Measurements from ENCODE around the gene PRKCH.

The PRKCH gene

GRCh38 chr14:61542848-61543790, 221.7 kb downstream of the PRKCH start:
- H3K4me1 Mint-ChIP-seq = peaks cover 56% of the 10 kb centered on the region
- H3K27me3 Mint-ChIP-seq = no peaks in the 10 kb centered on the region
- DNase-seq = no peak
- no peak overlapping the region for H3K4me3 Mint-ChIP-seq
- no peaks in the 10 kb centered on the region for H3K9me3 Mint-ChIP-seq
- no peak for ATAC-seq
- peak overlapping the region in 1 of 2 donors; percentile 36 for H3K27ac Mint-ChIP-seq

GRCh38 chr14:61543946-61544345, 222.6 kb downstream of the PRKCH start:
- Mint-ChIP-seq H3K27ac (no peak overlapping the region), H3K4me3 (no peak overlapping the region), H3K4me1 (peaks cover 48% of the 10 kb centered on the region), H3K9me3 (no peaks in the 10 kb centered on the region), H3K27me3 (no peaks in the 10 kb centered on the region)
- no peak for ATAC-seq
- no peak for DNase-seq

GRCh38 chr14:61544448-61545330, 223.3 kb downstream of the PRKCH start:
- ATAC-seq = no peak
- Mint-ChIP-seq H3K4me1 (peaks cover 41% of the 10 kb centered on the region), H3K27ac (peak overlapping the region in 1 of 2 donors; percentile 8), H3K27me3 (no peaks in the 10 kb centered on the region), H3K9me3 (no peaks in the 10 kb centered on the region), H3K4me3 (no peak overlapping the region)
- no peak for DNase-seq

DNA sequence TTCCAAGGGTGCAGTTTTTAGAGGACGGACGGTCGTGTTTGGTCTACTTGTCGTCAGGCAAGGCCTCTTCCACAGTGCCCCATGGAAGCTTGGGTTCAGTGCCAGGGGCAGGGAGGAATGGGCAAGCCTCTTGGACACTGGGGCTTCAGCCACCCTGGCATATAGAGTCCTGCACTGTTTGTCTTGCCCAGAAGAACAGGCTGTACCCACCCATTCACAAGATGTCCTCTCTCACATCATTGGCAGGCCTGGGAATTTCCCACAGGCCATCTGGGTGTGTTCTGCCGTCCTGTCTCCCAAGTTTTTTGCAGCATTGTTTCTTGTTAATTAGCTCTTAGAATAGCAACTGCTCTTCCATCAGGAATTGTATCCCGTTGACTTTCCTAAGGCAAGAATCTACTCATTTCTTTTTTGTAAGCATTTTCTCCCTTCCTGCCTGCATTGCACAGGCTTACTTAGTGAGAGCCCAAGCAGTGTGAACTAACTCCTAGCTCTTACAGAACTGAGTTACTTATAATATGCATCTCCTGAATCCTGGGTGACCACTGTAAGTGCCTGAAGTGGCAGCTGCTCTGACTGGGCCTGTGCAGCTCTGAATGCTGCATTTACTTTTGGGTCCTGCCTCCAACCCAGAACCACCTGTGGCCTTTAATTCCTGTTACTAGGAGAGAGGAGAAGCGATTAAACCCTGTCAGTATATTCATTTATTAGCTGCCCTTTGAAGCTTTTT, 224.5 kb downstream of the PRKCH start:
- H3K27me3 Mint-ChIP-seq = no peaks in the 10 kb centered on the region
- no peaks in the 10 kb centered on the region for H3K9me3 Mint-ChIP-seq
- no peak overlapping the region for H3K4me3 Mint-ChIP-seq
- peaks cover 43% of the 10 kb centered on the region for H3K4me1 Mint-ChIP-seq
- H3K27ac Mint-ChIP-seq = peak overlapping the region; percentile 39 to 63
- ATAC-seq (no peak), DNase-seq (no peak)

DNA sequence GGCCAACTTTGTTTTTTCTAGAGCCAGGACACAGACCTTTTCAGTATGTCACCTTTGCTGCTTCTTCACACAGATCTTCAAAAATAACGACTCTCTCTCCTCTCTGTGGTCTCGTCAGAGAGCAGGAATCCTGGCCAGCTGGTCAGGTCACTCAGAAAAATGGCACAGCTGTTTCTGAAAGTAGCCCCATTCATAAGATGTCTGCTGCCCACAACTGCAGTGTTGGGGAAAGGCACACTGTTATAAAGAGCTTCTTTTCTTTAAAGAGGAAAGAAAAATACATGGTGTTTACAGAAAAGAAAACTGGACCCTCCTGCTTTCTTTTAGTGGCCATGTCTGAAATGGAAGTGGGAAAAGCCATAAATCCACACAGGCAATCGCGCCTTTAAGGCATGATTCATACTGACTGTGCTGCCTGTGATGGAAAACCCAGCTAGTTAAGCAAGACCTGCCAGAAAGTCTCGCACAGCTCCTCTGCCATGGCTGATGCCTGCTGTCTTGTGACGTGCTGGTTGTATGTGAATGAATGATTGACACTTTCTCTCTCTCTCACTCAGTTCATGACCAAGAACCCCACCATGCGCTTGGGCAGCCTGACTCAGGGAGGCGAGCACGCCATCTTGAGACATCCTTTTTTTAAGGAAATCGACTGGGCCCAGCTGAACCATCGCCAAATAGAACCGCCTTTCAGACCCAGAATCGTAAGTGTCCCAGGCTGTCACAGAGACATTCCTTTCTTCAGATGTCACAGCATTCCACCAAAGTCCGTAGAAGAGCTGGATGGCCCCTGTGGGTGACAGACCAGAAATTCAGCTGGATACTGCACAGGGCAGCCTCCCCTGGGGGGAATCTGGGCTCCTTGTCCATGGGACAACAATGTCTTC, 226.0 kb downstream of the PRKCH start:
- Mint-ChIP-seq H3K27ac (peak overlapping the region; percentile 15 to 39), H3K4me1 (peaks cover 54% of the 10 kb centered on the region), H3K4me3 (no peak overlapping the region), H3K27me3 (no peaks in the 10 kb centered on the region), H3K9me3 (no peaks in the 10 kb centered on the region)
- DNase-seq (no peak), ATAC-seq (no peak)

DNA sequence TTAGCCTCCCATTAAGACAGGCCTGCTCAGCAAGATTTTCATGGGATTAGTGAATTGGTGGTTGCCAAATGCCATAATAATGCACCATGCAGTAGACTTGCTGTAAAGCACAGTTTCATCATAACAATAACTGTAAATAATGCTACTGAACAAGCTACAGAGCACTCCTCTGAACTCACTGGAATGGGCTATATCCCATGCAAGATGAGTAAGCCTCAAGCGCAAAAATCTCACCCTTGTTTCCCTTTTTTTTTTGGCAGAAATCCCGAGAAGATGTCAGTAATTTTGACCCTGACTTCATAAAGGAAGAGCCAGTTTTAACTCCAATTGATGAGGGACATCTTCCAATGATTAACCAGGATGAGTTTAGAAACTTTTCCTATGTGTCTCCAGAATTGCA, 228.0 kb downstream of the PRKCH start:
- ATAC-seq (no peak), DNase-seq (no peak)
- no peaks in the 10 kb centered on the region for H3K9me3 Mint-ChIP-seq
- H3K27me3 Mint-ChIP-seq = no peaks in the 10 kb centered on the region
- no peak overlapping the region for H3K4me3 Mint-ChIP-seq
- H3K4me1 Mint-ChIP-seq = peaks cover 73% of the 10 kb centered on the region
- peak overlapping the region in 1 of 2 donors; percentile 64 for H3K27ac Mint-ChIP-seq

DNA sequence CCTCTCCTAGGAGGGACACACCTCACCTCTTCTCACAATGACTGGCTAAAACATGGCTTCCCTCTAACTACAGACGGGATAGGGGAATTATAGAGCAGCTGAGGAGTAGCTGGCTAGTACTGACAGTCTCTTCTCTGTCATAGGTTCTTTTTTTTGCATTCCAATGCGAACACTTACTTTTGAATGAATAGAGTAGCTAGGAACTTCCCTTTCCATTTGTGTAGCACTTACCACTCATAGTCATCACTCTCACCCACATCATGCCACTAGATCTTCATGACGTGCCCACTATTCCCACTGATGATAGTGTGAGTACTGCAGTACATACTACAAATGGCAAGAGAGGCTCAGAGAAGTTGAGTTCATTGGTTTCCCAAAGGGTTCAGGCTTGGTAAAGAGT, 230.0 kb downstream of the PRKCH start:
- peaks cover 69% of the 10 kb centered on the region for H3K4me1 Mint-ChIP-seq
- H3K4me3 Mint-ChIP-seq = peak overlapping the region in 1 of 2 donors; percentile 9
- H3K27ac Mint-ChIP-seq = peak overlapping the region; percentile 82 to 97
- peak; percentile 45 for ATAC-seq
- H3K9me3 Mint-ChIP-seq = no peaks in the 10 kb centered on the region
- no peak for DNase-seq
- no peaks in the 10 kb centered on the region for H3K27me3 Mint-ChIP-seq

- no peak for ATAC-seq
- H3K27ac Mint-ChIP-seq = peak overlapping the region; percentile 97 to 99
- DNase-seq = no peak
- peaks cover 0 to under 1% of the 10 kb centered on the region in 2 donors for H3K9me3 Mint-ChIP-seq
- H3K4me1 Mint-ChIP-seq = peaks cover 75% of the 10 kb centered on the region
- H3K27me3 Mint-ChIP-seq = no peaks in the 10 kb centered on the region
- peak overlapping the region; percentile 65 to 73 for H3K4me3 Mint-ChIP-seq
Observed at GRCh38 chr14:61552241-61552640, 230.9 kb downstream of the PRKCH start.

DNA sequence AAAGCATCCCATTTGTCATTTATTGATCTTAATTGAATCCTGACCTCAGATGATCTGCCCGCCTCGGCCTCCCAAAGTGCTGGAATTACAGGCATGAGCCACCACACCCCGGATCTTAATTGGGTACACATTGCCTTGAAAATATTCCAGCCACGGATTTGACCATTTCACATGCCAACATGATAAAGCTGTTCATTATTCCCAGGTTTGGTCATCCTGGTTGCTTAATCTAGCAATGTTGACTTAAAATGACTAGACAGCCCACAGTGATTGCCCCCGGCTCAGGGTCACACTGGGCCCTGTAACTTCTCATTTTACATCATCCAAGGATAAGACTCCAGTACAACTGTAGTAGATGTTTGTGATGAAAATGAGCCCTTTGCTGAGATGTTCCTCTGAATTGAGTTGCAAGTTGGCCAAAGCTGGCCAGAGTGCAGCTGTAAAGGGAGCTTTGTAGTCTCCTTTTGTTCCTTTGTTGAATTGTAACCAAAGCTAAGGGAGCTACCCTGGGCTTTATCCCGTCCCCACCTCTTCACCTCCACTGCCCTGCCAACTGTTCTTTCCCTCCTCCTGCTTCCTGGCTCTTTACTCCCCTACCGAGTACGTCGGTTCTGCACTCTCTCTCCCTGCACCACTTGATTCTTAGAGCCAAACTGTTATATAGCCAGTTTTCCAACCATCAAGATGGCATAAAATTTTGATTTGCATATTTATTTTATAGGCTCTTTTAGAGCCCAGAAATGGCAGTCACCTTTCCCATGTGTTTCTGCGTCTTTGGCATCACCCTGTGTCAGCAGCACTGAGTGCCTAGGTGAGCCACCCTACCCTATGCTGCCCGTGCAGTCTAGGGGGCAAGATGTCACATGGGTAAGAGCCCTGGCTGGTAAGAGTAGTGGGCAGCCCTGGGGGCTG, 232.6 kb downstream of the PRKCH start:
- Mint-ChIP-seq H3K4me3 (peak overlapping the region; percentile 65 to 73), H3K9me3 (peaks cover 0 to 8% of the 10 kb centered on the region in 2 donors), H3K27ac (peak overlapping the region; percentile 97 to 99), H3K4me1 (peaks cover 84% of the 10 kb centered on the region), H3K27me3 (no peaks in the 10 kb centered on the region)
- DNase-seq (no peak), ATAC-seq (no peak)

GRCh38 chr14:61555056-61555838, 233.9 kb downstream of the PRKCH start:
- H3K27ac Mint-ChIP-seq = peak overlapping the region; percentile 37 to 90
- no peak for ATAC-seq

DNA sequence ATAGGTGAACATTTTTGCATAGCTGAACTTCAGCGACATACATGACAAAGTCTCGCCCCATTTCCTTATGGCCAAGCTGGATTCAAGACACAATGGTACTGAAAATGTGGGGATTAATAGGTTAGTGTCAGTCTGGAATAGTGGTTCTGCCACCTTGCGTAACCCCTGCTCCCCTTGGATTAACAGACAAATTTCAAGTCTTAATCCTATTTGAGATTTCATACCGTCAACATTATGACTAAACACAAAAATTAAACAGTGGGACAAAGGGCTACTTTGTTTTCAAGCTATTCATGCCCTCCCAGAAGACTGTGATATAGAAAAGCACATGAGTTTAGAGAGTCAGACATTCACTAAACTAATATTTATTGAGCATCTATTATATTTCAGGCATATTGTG, 235.1 kb downstream of the PRKCH start:
- ATAC-seq (no peak), DNase-seq (no peak)
- no peaks in the 10 kb centered on the region for H3K27me3 Mint-ChIP-seq
- no peak overlapping the region for H3K27ac Mint-ChIP-seq
- peaks cover 76% of the 10 kb centered on the region for H3K4me1 Mint-ChIP-seq
- H3K9me3 Mint-ChIP-seq = peaks cover 0 to 8% of the 10 kb centered on the region in 2 donors
- no peak overlapping the region for H3K4me3 Mint-ChIP-seq

More at GRCh38 chr14:61555056-61555838, 233.9 kb downstream of the PRKCH start:
- no peaks in the 10 kb centered on the region for H3K27me3 Mint-ChIP-seq
- no peak overlapping the region for H3K4me3 Mint-ChIP-seq
- DNase-seq = no peak
- peaks cover 77% of the 10 kb centered on the region for H3K4me1 Mint-ChIP-seq
- H3K9me3 Mint-ChIP-seq = peaks cover 0 to 8% of the 10 kb centered on the region in 2 donors

GRCh38 chr14:61557262-61557661, 235.9 kb downstream of the PRKCH start:
- Mint-ChIP-seq H3K4me3 (no peak overlapping the region), H3K4me1 (peaks cover 76% of the 10 kb centered on the region), H3K27me3 (no peaks in the 10 kb centered on the region), H3K27ac (no peak overlapping the region), H3K9me3 (peaks cover 0 to 8% of the 10 kb centered on the region in 2 donors)
- DNase-seq (no peak), ATAC-seq (peak; percentile 18)

DNA sequence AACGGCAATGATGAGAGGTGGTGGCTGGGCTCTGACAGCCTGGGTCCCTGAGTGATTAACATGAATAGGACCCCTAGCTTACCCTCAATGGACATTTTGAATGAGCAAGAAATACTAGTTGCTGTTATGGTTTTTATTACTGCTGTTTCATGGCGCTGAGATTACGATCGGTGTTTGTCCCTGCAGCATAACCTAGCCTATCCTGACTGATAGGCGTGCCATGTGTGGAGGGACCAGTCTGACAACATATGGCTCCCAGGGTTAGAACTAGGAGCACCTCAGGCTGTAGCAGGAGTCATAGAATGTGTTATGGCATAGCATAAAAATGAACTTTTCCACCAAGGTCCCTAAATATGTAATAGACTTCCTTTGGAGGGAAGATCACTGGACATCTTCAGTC, 236.5 kb downstream of the PRKCH start:
- H3K27ac Mint-ChIP-seq = no peak overlapping the region

More for the DNA sequence above, 236.5 kb downstream of the PRKCH start:
- peaks cover 76% of the 10 kb centered on the region for H3K4me1 Mint-ChIP-seq
- no peak overlapping the region for H3K4me3 Mint-ChIP-seq
- peaks cover 0 to 8% of the 10 kb centered on the region in 2 donors for H3K9me3 Mint-ChIP-seq
- no peaks in the 10 kb centered on the region for H3K27me3 Mint-ChIP-seq
- no peak for DNase-seq
- no peak for ATAC-seq
